HepG2 (cell line): Measurements from ENCODE around the gene ADAMTS8. TPM values are rescaled to one million over a fixed set of nuclear protein-coding genes. Genes with fewer than 3 reads are reported as not detected.

ENCODE experiments used
- ATAC-seq: fragments of 200-7000 bp; cut with Tn5 transposase; 3 replicates; pipeline ENCODE4 v1.9.1; 2020; ENCODE audit warnings: mild to moderate bottlenecking, moderate library complexity
- BruUV-seq: library from RNA; stranded (reverse); fragments of 400-500 nt; replicated peaks from 2 replicates; lab custom pipeline; 2021; lab: Mats Ljungman, UMichigan
- CTCF ChIA-PET: fragments of 300-600 bp; formaldehyde crosslinking; extraction: SDS; loops from one replicate; lab custom pipeline; 2021; ENCODE audit warnings: low total read pairs, inconsistent platforms, low intra/inter-chr PET ratio; lab: Yijun Ruan, JAX
- POLR2A ChIA-PET: fragments of 350-600 bp; sonication (Branson Sonifier 250); formaldehyde crosslinking; loops from one replicate; lab custom pipeline; 2020; ENCODE audit warnings: antibody characterized with exemption, inconsistent platforms; lab: Yijun Ruan, JAX
- DNase-seq: peaks from one replicate; pipeline ENCODE4 v3.0.0-alpha.2; 2015; ENCODE audit warnings: low spot score
- FAIRE-seq: peaks from 3 replicates; lab custom pipeline; 2011; peaks lifted over from hg19 to GRCh38; lab: Jason Lieb, UNC
- H2AFZ ChIP-seq: one replicate; pipeline ENCODE4 v1.6.1; 2011; ENCODE audit warnings: low read length, inconsistent platforms
- H3K27ac ChIP-seq: fragments of 300-600 bp; 3 replicates; pipeline ENCODE4 v1.8.0; 2011; ENCODE audit warnings: mixed run types, mild to moderate bottlenecking, mixed read lengths, low read length, inconsistent platforms; ENCODE audit not compliant: insufficient read depth; ENCODE audit errors: extremely low read length
- H3K27me3 ChIP-seq, 2 experiments: fragments of 200-600 bp in 1 of 2; 2 replicates in 1 of 2; 3 replicates in 1 of 2; pipeline versions ENCODE4 v1.6.0 to v1.8.0; 2011; ENCODE audit warnings: low read length in 2 of 2, mild to moderate bottlenecking in 2 of 2, moderate library complexity in 2 of 2, inconsistent platforms in 1 of 2; ENCODE audit not compliant: insufficient read depth in 2 of 2, control insufficient read depth in 1 of 2
- H3K36me3 ChIP-seq, 2 experiments: fragments of 200-600 bp in 1 of 2; replicated peaks in 1 of 2; 2 replicates in 1 of 2; 3 replicates in 1 of 2; pipeline versions ENCODE4 v1.5.1 to v1.8.0; 2011; ENCODE audit warnings: low read length in 2 of 2, inconsistent platforms in 1 of 2; ENCODE audit not compliant: insufficient read depth in 2 of 2, control insufficient read depth in 1 of 2
- H3K4me1 ChIP-seq: 2 replicates; pipeline ENCODE4 v1.5.1; 2012; ENCODE audit warnings: low read length, inconsistent platforms; ENCODE audit not compliant: insufficient read depth
- H3K4me2 ChIP-seq: 2 replicates; pipeline ENCODE4 v1.6.0; 2011; ENCODE audit warnings: low read depth, low read length, inconsistent platforms
- H3K4me3 ChIP-seq, 3 experiments: fragments of 200-600 bp in 1 of 3; sonication (generic), shearing (Covaris generic) in 1 of 3; replicated peaks in 1 of 3; 2 replicates each; pipeline ENCODE4 v1.5.1; 2011 to 2016; ENCODE audit warnings: low read length in 3 of 3, inconsistent platforms in 2 of 3, low read depth in 2 of 3, mild to moderate bottlenecking in 2 of 3, control low read depth in 1 of 3, mixed read lengths in 1 of 3; ENCODE audit not compliant: insufficient read depth in 1 of 3
- H3K79me2 ChIP-seq: one replicate; pipeline ENCODE4 v1.6.1; 2011; ENCODE audit warnings: low read length, inconsistent platforms; ENCODE audit not compliant: insufficient read depth
- H3K9ac ChIP-seq: 2 replicates; pipeline ENCODE4 v1.6.0; 2011; ENCODE audit warnings: mild to moderate bottlenecking, low read depth, low read length, inconsistent platforms; ENCODE audit not compliant: insufficient read depth
- H3K9me3 ChIP-seq: 2 replicates; pipeline ENCODE4 v1.5.1; 2012; ENCODE audit warnings: mild to moderate bottlenecking, low read length
- H4K20me1 ChIP-seq: 2 replicates; pipeline ENCODE4 v1.6.0; 2011; ENCODE audit warnings: inconsistent platforms, mild to moderate bottlenecking, low read length, moderate library complexity; ENCODE audit not compliant: insufficient read depth
- ETV6 ChIP-seq: sonication (generic); formaldehyde crosslinking; conservative IDR thresholded peaks from 2 replicates; pipeline ENCODE4 v1.4.0; 2020; ENCODE audit warnings: missing genetic modification reagents
- KLF16 ChIP-seq, 2 experiments: sonication (generic) in 1 of 2; formaldehyde crosslinking in 1 of 2; IDR thresholded peaks; 2 replicates each; pipeline versions ENCODE4 v1.6.1 to v1.8.0; 2016 to 2023; ENCODE audit warnings: missing genetic modification reagents in 2 of 2, missing compliant biosample characterization in 1 of 2
- MAZ ChIP-seq, 2 experiments: sonication (generic) in 1 of 2; formaldehyde crosslinking in 1 of 2; IDR thresholded peaks; 2 replicates each; pipeline versions ENCODE4 v1.5.0 to v1.6.1; 2012 to 2020; ENCODE audit warnings: low read depth in 2 of 2, mild to moderate bottlenecking in 2 of 2, borderline replicate concordance in 1 of 2, improper control_type of control experiment in 1 of 2, low read length in 1 of 2, missing genetic modification reagents in 1 of 2, moderate library complexity in 1 of 2
- NFKB2 ChIP-seq: sonication (generic); formaldehyde crosslinking; IDR thresholded peaks from 2 replicates; pipeline ENCODE4 v1.4.0; 2020; ENCODE audit warnings: missing genetic modification reagents, borderline replicate concordance
- REST ChIP-seq, 2 experiments: IDR thresholded peaks; 2 replicates each; pipeline ENCODE4 v1.6.1; 2011 to 2012; ENCODE audit warnings: low read length in 2 of 2, borderline replicate concordance in 1 of 2, low read depth in 1 of 2, mild to moderate bottlenecking in 1 of 2, moderate library complexity in 1 of 2
- TRIM24 ChIP-seq: sonication (generic); formaldehyde crosslinking; IDR thresholded peaks from 2 replicates; pipeline ENCODE4 v1.8.0; 2022; ENCODE audit warnings: mild to moderate bottlenecking, missing genetic modification reagents
- WGBS: methylation state at CpG from one replicate; pipeline ENCODE4 v1.1.6; 2017; ENCODE audit warnings: low lambda C conversion rate; 5-methylcytosine and 5-hydroxymethylcytosine counted together
- in situ Hi-C: cut with HindIII; loops from 2 replicates; pipeline ENCODE4 v1.10.0; 2017; ENCODE audit warnings: low pct_unique_long_range_greater_than_20kb; ENCODE audit not compliant: extremely low pct_ligation_motif_present
- intact Hi-C: fragments of 100-400 bp; cut with micrococcal nuclease; formaldehyde crosslinking; loops from one replicate; pipeline ENCODE4 v1.10.0; 2022; ENCODE audit not compliant: unreplicated experiment
- polyA plus RNA-seq, 8 experiments: library from polyadenylated mRNA; depleted of rRNA in 3 of 8; stranded (reverse) in 7 of 8; unstranded in 1 of 8; fragments of >200 nt; fragmentation: Illumina TruSeq in 4 of 8; extraction: Trizol in 4 of 8; gene quantifications; 2 replicates each; pipeline versions ENCODE4 v1.2.1 to v1.2.3, GENCODE V29; 2011 to 2016; ENCODE audit warnings: low read depth in 4 of 8, missing spikeins in 1 of 8, mixed read lengths in 1 of 8; ENCODE audit not compliant: insufficient read depth in 1 of 8
- total RNA-seq, 5 experiments: library from RNA; depleted of rRNA; stranded (reverse); fragments of >200 nt; fragmentation: Illumina TruSeq; extraction: Trizol; gene quantifications; 2 replicates each; pipeline ENCODE4 v1.2.3, GENCODE V29; 2016; ENCODE audit warnings: low read depth in 1 of 5
- TF ChIP-seq, protein P1 (sequence below): sonication (generic); formaldehyde crosslinking; conservative IDR thresholded peaks from 2 replicates; pipeline ENCODE4 v1.4.0; 2020; ENCODE audit warnings: missing genetic modification reagents

Gene ADAMTS8
- total and polyA plus RNA-seq, 2 of the 13 experiments (the other 11 are each of a cell fraction or from before 2014, with no cell fraction given), result not detected

- TF ChIP-seq, protein P1, sequence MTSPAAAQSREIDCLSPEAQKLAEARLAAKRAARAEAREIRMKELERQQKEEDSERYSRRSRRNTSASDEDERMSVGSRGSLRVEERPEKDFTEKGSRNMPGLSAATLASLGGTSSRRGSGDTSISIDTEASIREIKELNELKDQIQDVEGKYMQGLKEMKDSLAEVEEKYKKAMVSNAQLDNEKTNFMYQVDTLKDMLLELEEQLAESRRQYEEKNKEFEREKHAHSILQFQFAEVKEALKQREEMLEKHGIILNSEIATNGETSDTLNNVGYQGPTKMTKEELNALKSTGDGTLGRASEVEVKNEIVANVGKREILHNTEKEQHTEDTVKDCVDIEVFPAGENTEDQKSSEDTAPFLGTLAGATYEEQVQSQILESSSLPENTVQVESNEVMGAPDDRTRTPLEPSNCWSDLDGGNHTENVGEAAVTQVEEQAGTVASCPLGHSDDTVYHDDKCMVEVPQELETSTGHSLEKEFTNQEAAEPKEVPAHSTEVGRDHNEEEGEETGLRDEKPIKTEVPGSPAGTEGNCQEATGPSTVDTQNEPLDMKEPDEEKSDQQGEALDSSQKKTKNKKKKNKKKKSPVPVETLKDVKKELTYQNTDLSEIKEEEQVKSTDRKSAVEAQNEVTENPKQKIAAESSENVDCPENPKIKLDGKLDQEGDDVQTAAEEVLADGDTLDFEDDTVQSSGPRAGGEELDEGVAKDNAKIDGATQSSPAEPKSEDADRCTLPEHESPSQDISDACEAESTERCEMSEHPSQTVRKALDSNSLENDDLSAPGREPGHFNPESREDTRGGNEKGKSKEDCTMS (CRISPR knock-in tag), result no peak
- TF ChIP-seq KLF16 (CRISPR knock-in tag; IDR thresholded peaks at IDR 0.05) (no peak), ETV6 (CRISPR knock-in tag) (no peak), MAZ (IDR thresholded peaks at IDR 0.05; ENCODE audit: borderline replicate concordance, low read depth, low read length) (no peak), MAZ (CRISPR knock-in tag; IDR thresholded peaks at IDR 0.05; ENCODE audit: low read depth) (no peak), NFKB2 (no peak)
These were observed 27.5 kb downstream of the ADAMTS8 start (continued) for GRCh38 chr11:130400781-130401483.

- BruUV-seq, result no TSS peak
- H3K27me3 ChIP-seq, result peaks cover 4 to 41% of the 10 kb centered on the region in 2 experiments; a peak in 4 of 5 replicates
- H4K20me1 ChIP-seq, result no peaks in the 10 kb centered on the region
- in situ Hi-C loops, result loop anchor here (10.0 kb wide), 1 partner anchor 184 kb away; no protein-coding TSS in a partner anchor
- POLR2A ChIA-PET, result no interaction called here
- no peak overlapping the region for H2AFZ ChIP-seq
- no peak overlapping the region for H3K9ac ChIP-seq
- 16% methylated on average over 2 of the region's 2 CpGs for WGBS
- H3K36me3 ChIP-seq, result no peaks in the 10 kb centered on the region
- no peaks in the 10 kb centered on the region for H3K4me1 ChIP-seq
- H3K27ac ChIP-seq, result no peak overlapping the region
- peak in 1 of 2 experiments; percentile 56; a peak in 2 of 4 replicates for TF ChIP-seq REST (IDR thresholded peaks at IDR 0.05; ENCODE audit: borderline replicate concordance in 1 of 2, low read depth in 1 of 2, low read length in 2 of 2)
- no peak for TF ChIP-seq TRIM24
- TF ChIP-seq, all 625 proteins: peak for 1
- Histone ChIP-seq H3K4me3 (no peak overlapping the region), H3K79me2 (no peaks in the 10 kb centered on the region), H3K4me2 (no peak overlapping the region), H3K9me3 (no peaks in the 10 kb centered on the region)
- intact Hi-C loops, result no loop called here
- DNase-seq (no peak), FAIRE-seq (no peak), ATAC-seq (no peak)
- CTCF ChIA-PET, result no interaction called here
These were observed 29.2 kb downstream of the ADAMTS8 start for GRCh38 chr11:130399196-130399595.
